Measurements from ENCODE around the gene FAM163B. TPM values are rescaled to one million over a fixed set of nuclear protein-coding genes. Genes with fewer than 3 reads are reported as not detected.

FAM163B gene
- total RNA-seq, 2 donors from 2014 or later: 1.2 TPM; not detected in 1

GRCh38 chr9:133557581-133557980, 51.6 kb downstream of the FAM163B start:
- intact Hi-C loops (cut with DNase I): no loop called here
- Histone ChIP-seq H3K36me3 (no peaks in the 10 kb centered on the region), H3K9ac (ENCODE audit: low read depth in 2 of 2, low read length in 2 of 2) (no peak overlapping the region), H3K27ac (no peak overlapping the region), H3K4me1 (no peaks in the 10 kb centered on the region), H3K9me3 (no peaks in the 10 kb centered on the region), H3K4me3 (no peak overlapping the region), H3K27me3 (no peaks in the 10 kb centered on the region)
- DNase-seq: no peak
- TF ChIP-seq CTCF (IDR thresholded peaks at IDR 0.05): no peak

GRCh38 chr9:133556354-133556753, 52.8 kb downstream of the FAM163B start:
- no peaks in the 10 kb centered on the region for H3K4me1 ChIP-seq
- intact Hi-C loops (cut with DNase I): no loop called here
- no peak for DNase-seq
- no peaks in the 10 kb centered on the region for H3K27me3 ChIP-seq
- H3K27ac ChIP-seq: no peak overlapping the region
- no peak for TF ChIP-seq CTCF (IDR thresholded peaks at IDR 0.05)
- no peaks in the 10 kb centered on the region for H3K9me3 ChIP-seq
- H3K9ac ChIP-seq (ENCODE audit: low read depth in 2 of 2, low read length in 2 of 2): no peak overlapping the region
- no peak overlapping the region for H3K4me3 ChIP-seq
- H3K36me3 ChIP-seq: no peaks in the 10 kb centered on the region

- Histone ChIP-seq H3K9me3 (no peaks in the 10 kb centered on the region), H3K4me1 (no peaks in the 10 kb centered on the region), H3K36me3 (no peaks in the 10 kb centered on the region), H3K9ac (ENCODE audit: low read depth in 2 of 2, low read length in 2 of 2) (no peak overlapping the region), H3K27ac (no peak overlapping the region), H3K4me3 (no peak overlapping the region), H3K27me3 (no peaks in the 10 kb centered on the region)
- DNase-seq: no peak
- TF ChIP-seq CTCF (IDR thresholded peaks at IDR 0.05): no peak
- intact Hi-C loops (cut with DNase I): no loop called here
These were observed 54.5 kb downstream of the FAM163B start for GRCh38 chr9:133554729-133555128.

GRCh38 chr9:133553973-133554713, 55.0 kb downstream of the FAM163B start:
- no peak for TF ChIP-seq CTCF (IDR thresholded peaks at IDR 0.05)
- intact Hi-C loops (cut with DNase I): no loop called here
- no peak for DNase-seq

GRCh38 chr9:133553123-133553522, 56.1 kb downstream of the FAM163B start:
- Histone ChIP-seq H3K27ac (no peak overlapping the region), H3K36me3 (no peaks in the 10 kb centered on the region), H3K4me1 (no peaks in the 10 kb centered on the region), H3K9ac (ENCODE audit: low read depth in 2 of 2, low read length in 2 of 2) (no peak overlapping the region), H3K4me3 (no peak overlapping the region), H3K27me3 (no peaks in the 10 kb centered on the region), H3K9me3 (no peaks in the 10 kb centered on the region)
- intact Hi-C loops (cut with DNase I): no loop called here
- TF ChIP-seq CTCF (IDR thresholded peaks at IDR 0.05): no peak
- no peak for DNase-seq

More at GRCh38 chr9:133553973-133554713, 55.0 kb downstream of the FAM163B start:
- Histone ChIP-seq H3K27me3 (no peaks in the 10 kb centered on the region), H3K36me3 (no peaks in the 10 kb centered on the region), H3K9me3 (no peaks in the 10 kb centered on the region), H3K4me3 (no peak overlapping the region), H3K27ac (no peak overlapping the region), H3K9ac (ENCODE audit: low read depth in 2 of 2, low read length in 2 of 2) (no peak overlapping the region), H3K4me1 (no peaks in the 10 kb centered on the region)
